Epithelial cell of proximal tubule (primary cell): ENCODE results near the gene NFE2L1. TPM values are rescaled to one million over a fixed set of nuclear protein-coding genes. Genes with fewer than 3 reads are reported as not detected.
"Not testable (repeated sequence)": the region's sequence is repeated elsewhere in the genome, so short reads cannot be mapped to it uniquely, and the experiment has no call there.

ENCODE experiments used
- DNase-seq: peaks from one replicate; pipeline ENCODE4 v3.0.0-alpha.2; 2011; ENCODE audit warnings: low read depth
- H3K4me3 ChIP-seq: 2 replicates; pipeline ENCODE4 v1.5.1; 2011; ENCODE audit warnings: low read depth, mild to moderate bottlenecking, low read length
- total RNA-seq: library from RNA; depleted of rRNA; stranded (reverse); fragments of >200 nt; gene quantifications from 2 replicates; pipeline ENCODE4 v1.2.3, GENCODE V29; 2015
- TF ChIP-seq, protein P1 (sequence below): conservative IDR thresholded peaks from 2 replicates; pipeline ENCODE4 v1.5.1; 2012; ENCODE audit warnings: low read depth, mild to moderate bottlenecking, low read length

NFE2L1 gene
- total RNA-seq, 1 donor from 2014 or later = 69.1 TPM

DNA sequence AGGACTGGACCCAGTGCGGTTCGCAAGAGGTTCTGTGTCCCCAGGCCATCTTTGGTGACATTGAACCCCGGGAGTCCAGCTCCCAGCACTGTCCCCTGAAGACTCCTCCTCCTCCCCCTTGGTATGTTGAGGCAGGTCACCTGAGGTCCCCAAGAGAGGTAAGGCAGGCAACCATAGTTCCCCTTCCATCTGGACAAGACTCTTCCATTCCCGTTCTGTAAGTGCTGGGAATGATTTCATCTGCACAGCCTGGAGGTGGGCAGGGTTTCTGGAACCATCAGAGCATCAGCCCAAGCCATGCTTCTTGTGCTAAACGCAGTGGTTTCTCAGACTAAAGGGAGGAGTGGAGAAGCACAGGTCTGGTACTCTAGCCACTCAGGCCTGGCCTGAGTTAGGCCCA, 35.5 kb upstream of the NFE2L1 start:
- no peak for DNase-seq
- TF ChIP-seq, protein P1, sequence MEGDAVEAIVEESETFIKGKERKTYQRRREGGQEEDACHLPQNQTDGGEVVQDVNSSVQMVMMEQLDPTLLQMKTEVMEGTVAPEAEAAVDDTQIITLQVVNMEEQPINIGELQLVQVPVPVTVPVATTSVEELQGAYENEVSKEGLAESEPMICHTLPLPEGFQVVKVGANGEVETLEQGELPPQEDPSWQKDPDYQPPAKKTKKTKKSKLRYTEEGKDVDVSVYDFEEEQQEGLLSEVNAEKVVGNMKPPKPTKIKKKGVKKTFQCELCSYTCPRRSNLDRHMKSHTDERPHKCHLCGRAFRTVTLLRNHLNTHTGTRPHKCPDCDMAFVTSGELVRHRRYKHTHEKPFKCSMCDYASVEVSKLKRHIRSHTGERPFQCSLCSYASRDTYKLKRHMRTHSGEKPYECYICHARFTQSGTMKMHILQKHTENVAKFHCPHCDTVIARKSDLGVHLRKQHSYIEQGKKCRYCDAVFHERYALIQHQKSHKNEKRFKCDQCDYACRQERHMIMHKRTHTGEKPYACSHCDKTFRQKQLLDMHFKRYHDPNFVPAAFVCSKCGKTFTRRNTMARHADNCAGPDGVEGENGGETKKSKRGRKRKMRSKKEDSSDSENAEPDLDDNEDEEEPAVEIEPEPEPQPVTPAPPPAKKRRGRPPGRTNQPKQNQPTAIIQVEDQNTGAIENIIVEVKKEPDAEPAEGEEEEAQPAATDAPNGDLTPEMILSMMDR = no peak
- H3K4me3 ChIP-seq = no peak overlapping the region

DNA sequence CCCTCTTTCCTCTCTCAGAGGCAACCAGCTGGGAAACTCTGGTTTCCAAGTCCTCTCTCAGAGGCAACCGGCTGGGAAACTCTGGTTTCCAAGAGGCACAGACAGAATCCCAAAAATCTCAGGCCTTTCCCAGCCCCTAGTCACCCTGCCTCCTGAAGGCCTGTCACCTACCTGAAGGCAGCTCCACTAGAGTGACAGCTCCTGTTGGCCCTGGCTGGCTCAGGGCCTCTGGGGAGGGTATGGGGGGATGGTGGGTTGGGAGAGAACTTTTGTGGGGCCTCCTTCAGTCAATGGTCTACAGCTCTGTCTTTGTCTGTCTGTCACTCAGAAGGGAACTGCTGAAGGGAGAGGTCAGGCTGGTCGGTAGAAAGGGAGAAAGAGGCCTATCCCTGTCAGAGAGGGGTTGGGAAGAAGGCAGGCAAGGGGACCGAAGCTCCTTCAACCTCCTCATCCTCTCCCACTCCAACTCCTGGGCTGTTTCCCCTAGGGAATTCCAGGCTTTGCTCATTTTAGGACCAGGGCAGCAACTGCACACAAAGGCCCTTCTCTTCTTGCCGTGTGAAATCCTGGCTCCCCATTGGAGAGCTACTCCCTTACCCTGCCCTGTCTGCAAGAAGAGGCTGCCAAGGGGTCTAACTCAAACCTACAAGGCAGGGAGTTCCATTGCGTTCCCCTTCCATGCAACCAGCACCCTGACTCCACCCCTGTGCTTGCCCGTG, 34.1 kb upstream of the NFE2L1 start:
- TF ChIP-seq, protein P1 = no peak
- DNase-seq = no peak
- no peak overlapping the region for H3K4me3 ChIP-seq

DNA sequence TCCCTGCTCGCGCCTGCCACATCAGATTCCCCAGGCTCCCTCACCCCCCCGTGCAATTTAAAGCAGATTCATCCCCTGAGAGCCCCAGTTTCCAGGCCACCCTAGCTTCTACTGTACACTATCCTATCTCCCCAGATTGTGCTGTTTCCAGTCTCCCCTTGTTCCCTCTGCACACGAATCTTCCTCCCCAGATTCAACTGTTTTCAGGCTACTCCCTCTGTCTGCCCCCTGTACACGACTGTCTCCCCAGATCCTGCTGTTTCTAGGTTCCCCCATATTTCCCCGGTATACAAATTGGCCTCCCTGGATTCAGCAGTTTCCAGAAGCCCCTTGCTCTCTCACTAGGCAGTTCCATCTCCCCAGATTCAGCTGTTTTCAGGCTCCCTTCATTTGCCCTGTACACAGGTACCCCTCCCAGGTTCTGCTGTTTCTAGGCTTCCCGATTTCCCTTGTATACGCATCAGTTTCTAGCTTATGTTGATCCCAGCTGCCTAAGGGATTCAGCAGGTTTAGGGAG, 33.5 kb upstream of the NFE2L1 start:
- TF ChIP-seq, protein P1 = no peak
- DNase-seq = no peak
- H3K4me3 ChIP-seq = no peak overlapping the region

- TF ChIP-seq, protein P1 = no peak
- DNase-seq = no peak
- no peak overlapping the region for H3K4me3 ChIP-seq
These were observed 32.0 kb upstream of the NFE2L1 start for GRCh38 chr17:48016112-48016511.

DNA sequence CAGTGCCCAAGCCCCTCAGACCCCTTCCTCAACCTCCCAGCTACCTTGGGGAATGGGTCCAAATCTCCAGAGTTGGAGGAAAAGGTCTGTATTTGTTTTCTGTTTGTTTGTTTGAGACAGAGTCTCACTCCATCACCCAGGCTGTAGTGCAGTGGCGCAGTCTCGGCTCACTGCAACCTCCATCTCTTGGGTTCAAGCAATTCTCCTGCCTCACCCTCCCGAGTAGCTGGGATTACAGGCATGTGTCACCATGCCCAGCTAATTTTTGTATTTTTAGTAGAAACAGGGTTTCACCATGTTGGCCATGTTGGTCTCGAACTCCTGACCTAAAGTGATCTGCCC, 30.4 kb upstream of the NFE2L1 start:
- not testable (repeated sequence) for DNase-seq

GRCh38 chr17:48021934-48022333, 26.2 kb upstream of the NFE2L1 start:
- H3K4me3 ChIP-seq = no peak overlapping the region
- TF ChIP-seq, protein P1 = no peak
- DNase-seq = no peak

More for the DNA sequence above, 30.4 kb upstream of the NFE2L1 start:
- H3K4me3 ChIP-seq = not testable (repeated sequence)

- no peak for DNase-seq
- H3K4me3 ChIP-seq = no peak overlapping the region
- TF ChIP-seq, protein P1 = no peak
These were observed 25.3 kb upstream of the NFE2L1 start for GRCh38 chr17:48022901-48023300.
